CD4-positive, alpha-beta T cell treated with Interleukin-10 for 1 hour (primary cell): ENCODE data around the gene TUFM.
"Not testable (repeated sequence)": the region's sequence is repeated elsewhere in the genome, so short reads cannot be mapped to it uniquely, and the experiment has no call there.

Source experiments
- DNase-seq: peaks from one replicate; pipeline ENCODE4 v3.0.0-alpha.2; 2020

TUFM gene

GRCh38 chr16:28875134-28876018 lies 29.2 kb upstream of the TUFM start:
- no peak for DNase-seq

GRCh38 chr16:28874406-28874805 lies 28.3 kb upstream of the TUFM start:
- no peak for DNase-seq

GRCh38 chr16:28873543-28874201 lies 27.5 kb upstream of the TUFM start:
- peak; percentile 72 for DNase-seq

GRCh38 chr16:28872952-28873351 lies 26.8 kb upstream of the TUFM start:
- DNase-seq, result no peak

- DNase-seq, result no peak
Observed at GRCh38 chr16:28869201-28869600, 23.1 kb upstream of the TUFM start.

- DNase-seq, result not testable (repeated sequence)
Observed at GRCh38 chr16:28867646-28868045, 21.5 kb upstream of the TUFM start.

GRCh38 chr16:28867241-28867640 lies 21.1 kb upstream of the TUFM start:
- DNase-seq, result no peak

- no peak for DNase-seq
Observed at GRCh38 chr16:28866454-28866804, 20.3 kb upstream of the TUFM start.

GRCh38 chr16:28865722-28866453 lies 19.7 kb upstream of the TUFM start:
- no peak for DNase-seq

GRCh38 chr16:28865001-28865688 lies 19.0 kb upstream of the TUFM start:
- DNase-seq, result no peak

- DNase-seq, result peak; percentile 27
Observed at GRCh38 chr16:28863929-28864793, 18.0 kb upstream of the TUFM start.

- DNase-seq, result no peak
Observed at GRCh38 chr16:28859326-28859725, 13.2 kb upstream of the TUFM start.

- DNase-seq, result no peak
Observed at GRCh38 chr16:28858421-28858820, 12.3 kb upstream of the TUFM start.

- no peak for DNase-seq
Observed at GRCh38 chr16:28846933-28847273, 755 bp upstream of the TUFM start.

- no peak for DNase-seq
Observed at GRCh38 chr16:28845761-28846079, 428 bp downstream of the TUFM start.

- peak; percentile 37 for DNase-seq
Observed at GRCh38 chr16:28845293-28845692, 855 bp downstream of the TUFM start.

GRCh38 chr16:28844226-28844885 lies 1.8 kb downstream of the TUFM start:
- no peak for DNase-seq

GRCh38 chr16:28843766-28844165 lies 2.4 kb downstream of the TUFM start:
- DNase-seq, result no peak

GRCh38 chr16:28842696-28843095 lies 3.5 kb downstream of the TUFM start:
- DNase-seq, result no peak

- DNase-seq, result no peak
Observed at GRCh38 chr16:28839899-28840298, 6.2 kb downstream of the TUFM start.

GRCh38 chr16:28839004-28839639 lies 7.0 kb downstream of the TUFM start:
- DNase-seq, result no peak
